RWPE2 (cell line): Measurements from ENCODE around the gene FAM161B.
"Not testable (repeated sequence)": the region's sequence is repeated elsewhere in the genome, so short reads cannot be mapped to it uniquely, and the experiment has no call there.

Experiments
- ATAC-seq: fragments of 200-7000 bp; cut with Tn5 transposase; 3 replicates; pipeline ENCODE4 v1.9.1; 2021; ENCODE audit warnings: low read depth
- DNase-seq: peaks from one replicate; pipeline ENCODE4 v3.0.0-alpha.2; 2020; ENCODE audit warnings: low spot score
- H3K27ac ChIP-seq: fragments of 450-650 bp; 2 replicates; pipeline ENCODE4 v1.5.1; 2017; ENCODE audit warnings: mild to moderate bottlenecking; ENCODE audit not compliant: poor library complexity, severe bottlenecking
- H3K27me3 ChIP-seq: fragments of 250-450 bp; sonication (Bioruptor Pico); 2 replicates; pipeline ENCODE4 v1.5.1; 2021; ENCODE audit warnings: mild to moderate bottlenecking, moderate library complexity; ENCODE audit not compliant: insufficient read depth, poor library complexity, severe bottlenecking
- H3K36me3 ChIP-seq: fragments of 250-450 bp; sonication (Bioruptor Pico); 2 replicates; pipeline ENCODE4 v1.5.1; 2020; ENCODE audit warnings: low read depth, mild to moderate bottlenecking, moderate library complexity
- H3K4me1 ChIP-seq: fragments of 250-450 bp; sonication (Bioruptor Pico); 2 replicates; pipeline ENCODE4 v1.5.1; 2021; ENCODE audit warnings: mild to moderate bottlenecking, moderate library complexity; ENCODE audit not compliant: insufficient read depth, poor library complexity, severe bottlenecking
- H3K4me3 ChIP-seq: fragments of 250-450 bp; sonication (Bioruptor Pico); 2 replicates; pipeline ENCODE4 v1.5.1; 2021; ENCODE audit warnings: mild to moderate bottlenecking, moderate library complexity; ENCODE audit not compliant: severe bottlenecking
- H3K9me3 ChIP-seq: fragments of 250-450 bp; sonication (Bioruptor Pico); 2 replicates; pipeline ENCODE4 v1.5.1; 2021; ENCODE audit warnings: mild to moderate bottlenecking, moderate library complexity; ENCODE audit not compliant: severe bottlenecking
- TF ChIP-seq, protein P1 (sequence below): fragments of 450-650 bp; IDR thresholded peaks from one replicate; pipeline ENCODE4 v1.5.1; 2017; ENCODE audit warnings: mild to moderate bottlenecking, moderate library complexity; ENCODE audit not compliant: poor library complexity, severe bottlenecking

FAM161B gene

GRCh38 chr14:73935666-73936065, 14.2 kb downstream of the FAM161B start:
- Histone ChIP-seq H3K4me3 (no peak overlapping the region), H3K27ac (no peak overlapping the region), H3K36me3 (peaks cover 63% of the 10 kb centered on the region), H3K4me1 (no peaks in the 10 kb centered on the region), H3K27me3 (no peaks in the 10 kb centered on the region), H3K9me3 (no peaks in the 10 kb centered on the region)
- TF ChIP-seq, protein P1, sequence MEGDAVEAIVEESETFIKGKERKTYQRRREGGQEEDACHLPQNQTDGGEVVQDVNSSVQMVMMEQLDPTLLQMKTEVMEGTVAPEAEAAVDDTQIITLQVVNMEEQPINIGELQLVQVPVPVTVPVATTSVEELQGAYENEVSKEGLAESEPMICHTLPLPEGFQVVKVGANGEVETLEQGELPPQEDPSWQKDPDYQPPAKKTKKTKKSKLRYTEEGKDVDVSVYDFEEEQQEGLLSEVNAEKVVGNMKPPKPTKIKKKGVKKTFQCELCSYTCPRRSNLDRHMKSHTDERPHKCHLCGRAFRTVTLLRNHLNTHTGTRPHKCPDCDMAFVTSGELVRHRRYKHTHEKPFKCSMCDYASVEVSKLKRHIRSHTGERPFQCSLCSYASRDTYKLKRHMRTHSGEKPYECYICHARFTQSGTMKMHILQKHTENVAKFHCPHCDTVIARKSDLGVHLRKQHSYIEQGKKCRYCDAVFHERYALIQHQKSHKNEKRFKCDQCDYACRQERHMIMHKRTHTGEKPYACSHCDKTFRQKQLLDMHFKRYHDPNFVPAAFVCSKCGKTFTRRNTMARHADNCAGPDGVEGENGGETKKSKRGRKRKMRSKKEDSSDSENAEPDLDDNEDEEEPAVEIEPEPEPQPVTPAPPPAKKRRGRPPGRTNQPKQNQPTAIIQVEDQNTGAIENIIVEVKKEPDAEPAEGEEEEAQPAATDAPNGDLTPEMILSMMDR, result peak; percentile 36
- DNase-seq, result no peak
- peak; percentile 56; the same call in 2 of the 3 replicates for ATAC-seq

- Histone ChIP-seq H3K9me3 (no peaks in the 10 kb centered on the region), H3K27ac (no peak overlapping the region), H3K36me3 (peaks cover 100% of the 10 kb centered on the region), H3K27me3 (no peaks in the 10 kb centered on the region), H3K4me3 (no peak overlapping the region), H3K4me1 (no peaks in the 10 kb centered on the region)
- DNase-seq (no peak), ATAC-seq (no peak)
- TF ChIP-seq, protein P1, result no peak
Measured at GRCh38 chr14:73924337-73924736, 25.6 kb downstream of the FAM161B start.

GRCh38 chr14:73919457-73919856, 30.4 kb downstream of the FAM161B start:
- H3K27ac ChIP-seq, DNase-seq, H3K9me3 ChIP-seq, H3K4me3 ChIP-seq, H3K27me3 ChIP-seq, ATAC-seq, H3K4me1 ChIP-seq: not testable (repeated sequence)
- H3K36me3 ChIP-seq, result peaks cover 87% of the 10 kb centered on the region

- ATAC-seq, result no peak
Measured at GRCh38 chr14:73916324-73916723, 33.6 kb downstream of the FAM161B start.

DNA sequence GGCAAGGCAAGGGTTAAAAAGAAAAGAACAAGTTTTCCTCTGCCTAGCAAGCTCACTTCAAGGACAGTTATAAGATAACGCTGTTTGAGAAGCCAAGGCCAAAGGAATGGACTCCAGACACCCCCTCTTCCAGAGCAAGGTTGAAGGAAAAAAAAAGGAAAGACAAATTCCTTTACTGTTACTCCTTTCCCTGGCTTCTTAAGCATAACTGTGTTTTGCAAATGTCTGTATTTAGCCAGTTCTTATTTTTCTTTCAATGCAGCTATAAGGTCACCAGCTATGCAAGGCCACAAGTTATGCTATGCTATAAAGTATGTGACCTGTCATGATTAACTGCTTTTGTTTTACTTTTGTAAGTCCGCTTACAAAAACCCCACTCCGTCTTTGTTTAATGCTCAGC, 36.6 kb downstream of the FAM161B start:
- peaks cover 86% of the 10 kb centered on the region for H3K36me3 ChIP-seq
- TF ChIP-seq, protein P1, result no peak

More at GRCh38 chr14:73916324-73916723, 33.6 kb downstream of the FAM161B start:
- Histone ChIP-seq H3K9me3 (no peaks in the 10 kb centered on the region), H3K27me3 (no peaks in the 10 kb centered on the region), H3K27ac (no peak overlapping the region), H3K4me1 (peaks cover 6% of the 10 kb centered on the region), H3K36me3 (peaks cover 86% of the 10 kb centered on the region), H3K4me3 (no peak overlapping the region)
- TF ChIP-seq, protein P1, result no peak
- no peak for DNase-seq

More for the DNA sequence above, 36.6 kb downstream of the FAM161B start:
- no peak overlapping the region for H3K27ac ChIP-seq
- H3K27me3 ChIP-seq, result no peaks in the 10 kb centered on the region
- H3K4me3 ChIP-seq, result no peak overlapping the region
- H3K4me1 ChIP-seq, result peaks cover 6% of the 10 kb centered on the region
- ATAC-seq (no peak), DNase-seq (no peak)
- H3K9me3 ChIP-seq, result no peaks in the 10 kb centered on the region
